GM18520 (cell line): Measurements from ENCODE around the gene MLLT3.

Experiments
- ATAC-seq: cut with Tn5 transposase; IDR thresholded peaks from one replicate; pipeline ENCODE4 v1.9.1; 2021; ENCODE audit not compliant: unreplicated experiment

Gene MLLT3

DNA sequence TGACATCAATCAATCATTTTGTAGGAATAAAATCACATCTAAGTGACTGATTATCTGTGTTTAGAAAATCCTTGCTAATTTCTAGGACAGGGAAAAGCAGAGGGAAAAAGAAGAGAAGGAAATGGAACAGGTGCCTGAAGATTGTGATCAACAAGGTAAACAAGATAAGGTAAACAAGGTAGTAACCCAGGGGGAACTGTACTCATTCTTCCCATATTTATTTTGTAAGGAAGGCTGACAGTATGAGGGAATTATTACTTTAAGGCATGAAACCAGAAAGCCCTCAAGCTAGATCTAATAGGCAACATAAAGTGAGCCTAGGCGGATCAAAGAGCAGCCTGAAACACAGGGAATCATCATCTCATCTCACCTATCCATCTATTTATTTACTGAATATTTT lies 231.1 kb downstream of the MLLT3 start:
- no peak for ATAC-seq

GRCh38 chr9:20390400-20390799 lies 231.9 kb downstream of the MLLT3 start:
- ATAC-seq: no peak

DNA sequence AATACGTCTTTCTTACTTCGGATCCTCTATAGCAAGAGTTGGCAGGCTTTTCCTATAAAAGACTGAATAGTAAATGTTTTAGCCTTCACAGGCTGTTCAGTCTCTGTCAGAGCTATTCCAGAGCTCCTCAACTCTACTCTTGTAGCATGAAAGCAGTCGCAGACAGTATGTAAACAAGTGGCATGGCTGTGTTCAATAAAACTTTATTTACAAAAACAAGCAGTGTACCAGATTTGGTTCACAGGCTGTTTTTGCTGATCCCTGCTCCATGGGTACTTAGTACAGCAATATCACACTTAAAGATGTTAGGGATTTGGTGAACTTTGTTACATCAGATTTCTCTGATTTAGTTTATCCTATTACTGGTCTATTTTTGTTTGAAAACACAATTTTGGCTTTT lies 235.2 kb downstream of the MLLT3 start:
- no peak for ATAC-seq

DNA sequence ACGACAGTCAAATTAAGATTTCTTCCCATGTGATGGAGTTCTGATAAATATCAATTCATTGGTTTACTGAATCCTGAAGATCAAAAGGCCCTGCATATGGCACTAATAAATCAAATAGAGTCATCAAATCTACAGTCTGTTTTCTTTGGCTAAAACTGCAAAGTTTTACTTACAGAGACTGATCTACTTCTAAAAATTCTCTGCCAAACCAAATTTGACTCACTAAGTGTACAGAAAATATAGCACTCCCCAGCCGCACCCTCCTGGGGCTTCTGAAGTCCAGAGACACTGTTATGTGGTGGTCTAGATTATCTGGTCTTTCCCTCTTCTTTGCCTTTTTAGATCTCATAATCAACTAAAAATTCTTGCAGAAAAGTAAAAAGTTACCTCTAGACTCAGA lies 237.7 kb downstream of the MLLT3 start:
- no peak for ATAC-seq

DNA sequence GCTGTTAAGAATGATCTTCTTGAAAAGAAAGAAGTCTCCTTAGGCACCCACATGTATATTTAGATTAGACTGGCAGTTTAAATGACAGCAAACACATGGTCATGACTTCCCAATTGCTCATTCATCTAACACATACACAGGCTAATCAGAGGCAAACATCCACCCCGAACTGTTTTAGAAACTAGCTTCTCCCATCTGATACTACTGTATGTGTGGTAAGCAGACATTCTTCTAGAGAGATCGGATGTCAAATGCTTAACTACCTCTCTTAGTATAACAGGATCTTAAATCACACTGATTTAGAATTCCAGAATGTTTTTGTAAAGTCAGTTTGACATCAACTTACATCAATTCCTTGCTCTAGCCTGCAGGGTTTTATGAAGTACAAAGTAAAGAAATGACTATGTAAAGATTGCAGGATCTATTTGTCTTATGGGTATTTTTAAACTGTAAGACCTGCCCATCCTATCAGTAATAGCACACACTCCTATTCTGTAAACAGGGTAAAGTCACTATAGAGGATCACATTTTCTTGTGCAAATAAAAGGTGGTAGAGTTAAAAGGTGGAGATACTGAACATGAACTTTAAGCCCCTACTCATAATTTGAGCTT lies 239.7 kb downstream of the MLLT3 start:
- ATAC-seq: no peak

DNA sequence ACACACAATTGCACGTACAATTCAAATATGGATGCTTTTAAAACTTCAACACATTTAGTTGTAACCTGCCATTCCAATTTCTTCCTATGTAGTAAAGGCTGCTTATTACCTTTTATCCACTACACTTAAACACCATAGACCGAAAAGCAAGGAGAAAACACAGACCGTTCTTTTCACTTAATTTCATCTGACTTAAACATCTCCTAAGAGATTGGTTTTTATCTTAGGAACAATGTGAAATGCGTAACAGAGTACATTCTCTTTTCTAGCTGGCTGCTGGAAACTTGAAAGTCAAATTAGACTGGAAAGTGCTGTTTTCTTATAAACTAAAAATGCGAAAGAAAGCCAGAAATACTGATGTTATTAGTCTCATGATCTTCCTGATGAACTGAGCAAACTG lies 241.8 kb downstream of the MLLT3 start:
- no peak for ATAC-seq

DNA sequence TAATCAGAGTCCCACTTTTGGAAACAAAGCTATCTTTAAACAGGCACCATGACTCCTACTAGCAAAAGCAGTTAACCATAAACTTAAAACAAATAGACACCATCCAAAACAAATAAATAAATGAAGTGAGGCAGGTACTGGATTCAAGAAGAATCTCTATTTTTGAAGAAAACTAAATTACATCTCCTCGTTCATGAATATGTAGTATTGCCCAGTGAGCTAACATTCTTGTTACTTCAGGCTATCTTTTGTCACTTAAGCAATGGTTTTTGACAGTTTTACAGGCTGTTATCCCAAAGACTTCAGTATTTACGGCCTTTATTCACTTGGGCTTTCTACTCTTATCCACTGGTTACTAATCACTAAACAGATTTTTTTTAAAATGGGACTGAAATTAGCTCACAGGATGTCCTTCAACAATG lies 242.5 kb downstream of the MLLT3 start:
- ATAC-seq: no peak

- no peak for ATAC-seq
Observed at GRCh38 chr9:20378851-20379250, 243.4 kb downstream of the MLLT3 start.

GRCh38 chr9:20377790-20378189 lies 244.5 kb downstream of the MLLT3 start:
- no peak for ATAC-seq

DNA sequence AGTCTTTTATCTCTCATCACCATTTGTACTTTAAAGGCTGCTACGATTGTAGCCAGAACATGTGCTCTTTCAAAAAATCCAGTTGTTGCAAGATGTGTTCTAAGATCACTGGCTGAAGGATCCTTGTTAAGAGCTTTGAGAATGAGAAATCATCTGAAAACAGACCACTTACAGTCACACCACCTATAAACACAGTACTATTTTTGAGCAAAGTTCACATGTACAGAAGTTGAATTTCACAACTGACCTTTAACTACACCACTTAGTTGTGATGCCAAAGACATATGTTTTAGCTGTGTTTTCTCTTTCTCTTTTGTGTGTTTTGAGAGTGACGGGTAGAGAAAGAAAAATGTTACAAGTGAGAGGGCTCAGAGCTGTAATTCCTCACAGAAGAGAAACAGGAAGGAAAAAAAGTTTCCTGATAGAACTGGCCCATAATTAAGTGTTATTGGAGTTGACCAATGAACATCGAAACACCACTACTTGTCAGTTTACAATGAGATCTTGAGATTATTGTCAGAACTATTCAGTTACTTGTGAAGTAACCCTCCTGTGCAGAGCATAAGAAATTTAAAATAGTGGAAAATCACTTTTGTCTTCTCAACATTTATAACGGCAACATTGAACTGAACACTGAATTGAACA lies 245.4 kb downstream of the MLLT3 start:
- no peak for ATAC-seq

GRCh38 chr9:20376042-20376441 lies 246.3 kb downstream of the MLLT3 start:
- no peak for ATAC-seq

DNA sequence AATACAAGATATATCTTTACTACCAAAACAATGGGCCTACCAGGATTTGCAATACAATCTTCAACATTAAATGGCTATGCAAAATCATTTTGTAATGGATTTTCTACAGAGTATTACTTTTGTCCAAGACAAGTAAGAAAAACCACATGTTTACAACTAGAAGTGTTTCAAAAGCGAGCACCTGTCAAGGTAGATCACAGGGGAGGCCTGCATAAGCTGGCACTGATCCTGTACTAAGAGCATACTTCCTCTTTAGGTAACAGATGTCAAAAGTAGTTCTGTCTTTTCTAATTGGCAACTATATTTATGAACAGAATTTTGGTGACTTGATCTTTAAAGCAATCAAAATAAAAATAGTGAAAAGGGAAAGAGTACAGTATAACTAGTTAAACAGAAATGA lies 249.0 kb downstream of the MLLT3 start:
- no peak for ATAC-seq

GRCh38 chr9:20369391-20369790 lies 252.9 kb downstream of the MLLT3 start:
- no peak for ATAC-seq

DNA sequence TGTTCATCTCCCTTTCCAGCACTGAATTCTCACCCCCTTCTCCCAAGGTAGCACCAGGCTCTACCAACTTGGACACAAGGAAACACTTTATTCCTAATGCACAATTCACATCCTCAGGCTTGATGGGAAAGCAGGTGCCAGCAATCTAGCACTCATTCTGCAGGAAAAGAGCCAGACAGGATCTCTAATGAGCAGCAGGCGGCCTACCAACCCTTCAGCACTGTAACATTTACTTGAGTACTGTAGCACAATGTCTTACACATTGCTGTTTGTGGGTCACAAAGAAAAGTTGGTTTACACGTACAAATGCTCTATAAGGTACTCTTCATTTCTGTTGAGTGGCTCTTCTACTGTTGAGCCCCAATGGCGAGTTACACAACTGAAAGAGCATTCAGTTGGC lies 254.4 kb downstream of the MLLT3 start:
- ATAC-seq: no peak

GRCh38 chr9:20364959-20365358 lies 257.3 kb downstream of the MLLT3 start:
- ATAC-seq: no peak

- ATAC-seq: no peak
Observed at GRCh38 chr9:20363233-20363632, 259.1 kb downstream of the MLLT3 start.

- peak; percentile 79 for ATAC-seq
Observed at GRCh38 chr9:20361656-20362570, 260.4 kb downstream of the MLLT3 start.

DNA sequence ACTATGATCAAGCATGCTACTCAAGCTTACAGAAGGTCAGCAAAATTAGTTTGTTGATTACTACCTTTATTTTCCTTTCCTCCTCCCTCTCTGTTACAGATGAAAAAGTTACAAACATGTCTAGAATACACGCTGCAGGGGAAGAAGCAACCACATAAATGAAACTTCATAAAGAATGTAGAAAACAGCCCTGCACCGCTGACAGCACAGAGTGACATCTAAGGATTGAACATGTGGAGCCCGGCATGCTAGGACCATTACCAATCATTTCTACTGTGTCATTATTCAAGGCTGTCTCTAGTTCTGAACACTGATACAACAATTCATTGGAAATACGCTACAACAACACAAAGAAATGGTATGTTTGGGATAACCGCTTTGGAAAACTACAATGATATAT lies 261.1 kb downstream of the MLLT3 start:
- ATAC-seq: no peak

DNA sequence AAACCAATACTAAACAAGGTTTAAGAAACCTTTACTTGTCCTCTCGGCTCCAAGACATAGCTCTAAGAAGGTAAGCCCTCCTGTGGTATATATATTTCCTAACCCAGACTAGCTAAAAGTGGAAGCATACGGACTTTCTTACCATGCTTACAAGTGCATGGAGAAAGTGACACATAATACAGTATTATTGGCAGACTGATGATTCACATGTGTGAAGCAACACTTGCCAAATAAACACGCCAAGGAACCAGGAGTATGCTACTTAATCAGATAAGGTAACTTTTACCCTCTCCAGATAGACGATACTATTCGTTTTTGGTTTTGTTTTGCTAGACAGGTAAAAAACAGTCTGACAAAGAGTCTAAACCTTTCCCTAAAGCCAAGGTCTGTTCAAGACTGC lies 264.1 kb downstream of the MLLT3 start:
- ATAC-seq: no peak

DNA sequence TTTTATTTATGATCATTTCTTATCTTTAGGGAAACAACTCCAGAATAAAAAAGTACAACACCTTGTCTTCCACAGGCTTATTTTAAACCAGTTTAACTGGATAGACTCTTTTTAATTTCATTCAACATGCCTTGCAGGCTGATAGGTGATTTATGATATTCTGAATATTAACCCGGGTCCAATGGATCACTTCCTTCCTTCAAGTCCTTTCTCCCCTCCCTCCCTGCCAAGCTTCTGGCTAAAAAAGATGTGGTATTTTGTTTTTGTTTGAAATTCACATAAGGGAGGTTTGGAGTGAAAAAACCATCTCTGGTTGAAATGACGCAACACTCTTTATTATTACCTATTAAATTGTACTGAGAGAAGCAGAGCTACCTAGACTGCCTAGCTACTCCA lies 265.3 kb downstream of the MLLT3 start:
- ATAC-seq: no peak

GRCh38 chr9:20356403-20357036 lies 265.8 kb downstream of the MLLT3 start:
- no peak for ATAC-seq

DNA sequence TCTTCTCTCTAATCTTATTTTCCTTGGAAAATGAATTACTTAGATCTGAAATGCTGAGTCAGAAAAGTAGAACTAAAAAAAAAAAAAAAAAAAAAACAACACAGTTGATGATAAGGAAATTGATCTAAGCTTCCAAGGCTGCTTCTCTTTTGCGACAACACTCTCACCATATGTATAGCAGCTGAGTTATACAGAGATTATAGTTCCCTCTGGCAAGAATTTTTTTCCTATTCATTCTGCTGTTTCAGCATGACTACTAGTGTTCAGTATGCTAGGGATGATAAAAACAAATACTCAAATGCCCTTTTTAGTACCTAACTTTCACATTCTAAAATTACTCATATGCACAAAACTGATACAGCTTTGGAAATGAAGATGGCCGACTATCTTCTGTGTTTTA lies 267.3 kb downstream of the MLLT3 start:
- ATAC-seq: peak; percentile 48
